GM23248 (cell line): Measurements from ENCODE around the gene ZNF483. TPM values are rescaled to one million over a fixed set of nuclear protein-coding genes. Genes with fewer than 3 reads are reported as not detected.
"Not testable (repeated sequence)": the region's sequence is repeated elsewhere in the genome, so short reads cannot be mapped to it uniquely, and the experiment has no call there.

Source experiments
- DNase-seq: peaks from one replicate; pipeline ENCODE4 v3.0.0-alpha.2; 2015
- H2AFZ ChIP-seq: fragments of 200-600 bp; sonication (generic); 2 replicates; pipeline ENCODE4 v1.6.1; 2016; ENCODE audit warnings: antibody characterized with exemption
- H3F3A ChIP-seq: fragments of 200-600 bp; sonication (generic); 2 replicates; pipeline ENCODE4 v1.6.1; 2016; ENCODE audit warnings: mild to moderate bottlenecking, antibody characterized with exemption, mixed run types; ENCODE audit not compliant: insufficient read depth
- H3K27ac ChIP-seq: fragments of 200-600 bp; sonication (generic); 2 replicates; pipeline ENCODE4 v1.5.1; 2016; ENCODE audit warnings: mild to moderate bottlenecking
- H3K27me3 ChIP-seq: fragments of 200-600 bp; sonication (generic); replicated peaks from 2 replicates; pipeline ENCODE4 v1.6.1; 2016; ENCODE audit warnings: mild to moderate bottlenecking; ENCODE audit not compliant: insufficient read depth
- H3K36me3 ChIP-seq: fragments of 200-600 bp; sonication (generic); 2 replicates; pipeline ENCODE4 v1.6.1; 2016; ENCODE audit warnings: low read depth, mild to moderate bottlenecking
- H3K4me1 ChIP-seq: fragments of 200-600 bp; sonication (generic); 2 replicates; pipeline ENCODE4 v1.6.1; 2016; ENCODE audit warnings: mild to moderate bottlenecking; ENCODE audit not compliant: insufficient read depth
- H3K4me2 ChIP-seq: fragments of 200-600 bp; sonication (generic); one replicate; pipeline ENCODE4 v1.6.1; 2016; ENCODE audit warnings: mild to moderate bottlenecking; ENCODE audit not compliant: unreplicated experiment
- H3K4me3 ChIP-seq: fragments of 200-600 bp; sonication (generic); 2 replicates; pipeline ENCODE4 v1.5.1; 2016; ENCODE audit warnings: mild to moderate bottlenecking
- H3K79me2 ChIP-seq: fragments of 200-600 bp; sonication (generic); 2 replicates; pipeline ENCODE4 v1.6.1; 2016; ENCODE audit warnings: mild to moderate bottlenecking; ENCODE audit not compliant: insufficient read depth
- H3K9ac ChIP-seq: fragments of 200-600 bp; sonication (generic); 2 replicates; pipeline ENCODE4 v1.6.1; 2016; ENCODE audit warnings: mild to moderate bottlenecking
- H3K9me2 ChIP-seq: fragments of 200-600 bp; sonication (generic); 2 replicates; pipeline ENCODE4 v1.6.1; 2016; ENCODE audit warnings: mixed run types, mild to moderate bottlenecking, moderate library complexity; ENCODE audit not compliant: insufficient read depth
- H3K9me3 ChIP-seq: fragments of 200-600 bp; sonication (generic); one replicate; pipeline ENCODE4 v1.6.1; 2017; ENCODE audit warnings: low read depth
- H4K20me1 ChIP-seq: fragments of 200-600 bp; sonication (generic); 2 replicates; pipeline ENCODE4 v1.6.0; 2016; ENCODE audit not compliant: insufficient read depth
- EZH2 ChIP-seq: fragments of 200-600 bp; sonication (generic); IDR thresholded peaks from 2 replicates; pipeline ENCODE4 v1.6.1; 2018; ENCODE audit warnings: antibody characterized with exemption, mild to moderate bottlenecking; ENCODE audit not compliant: insufficient read depth, poor library complexity, severe bottlenecking
- EZH2phosphoT487 ChIP-seq: fragments of 200-600 bp; sonication (generic); IDR thresholded peaks from 2 replicates; pipeline ENCODE4 v1.6.1; 2018; ENCODE audit warnings: antibody characterized with exemption, moderate library complexity, mild to moderate bottlenecking, low read depth; ENCODE audit not compliant: insufficient read depth
- WGBS, 2 experiments: methylation state at CpG; one replicate each; pipeline ENCODE4 v1.1.6; 2015 to 2017; ENCODE audit warnings: low lambda C conversion rate in 2 of 2, low coverage in 1 of 2; ENCODE audit errors: missing lambda C conversion rate in 2 of 2; 5-methylcytosine and 5-hydroxymethylcytosine counted together
- in situ Hi-C: fragments of 300-500 bp; cut with MboI; formaldehyde crosslinking; loops from 2 replicates; pipeline ENCODE4 v1.15.0; 2020
- polyA plus RNA-seq: library from polyadenylated mRNA; unstranded; fragments of >200 nt; fragmentation: Nextera tagmentation; extraction: Ambion mirVana; gene quantifications from 2 replicates; pipeline ENCODE4 v1.2.1, GENCODE V29; 2016
- total RNA-seq: library from RNA; depleted of rRNA; stranded (reverse); fragments of >200 nt; shearing (Covaris generic); gene quantifications from 2 replicates; pipeline ENCODE4 v1.2.3, GENCODE V29; 2014

The ZNF483 gene
- total and polyA plus RNA-seq, 2 experiments from 2014 or later = 0.32 to 0.49 TPM

GRCh38 chr9:111533099-111533790 is 8.3 kb downstream of the ZNF483 start:
- Histone ChIP-seq H3K27ac (no peak overlapping the region), H3K79me2 (no peaks in the 10 kb centered on the region), H3K9me3 (no peaks in the 10 kb centered on the region), H2AFZ (no peak overlapping the region), H3K4me3 (no peak overlapping the region), H3K9ac (no peak overlapping the region), H3K4me2 (no peak overlapping the region), H4K20me1 (no peaks in the 10 kb centered on the region), H3K27me3 (no peaks in the 10 kb centered on the region), H3K36me3 (0 out of 2 replicates have a peak, but pooled peaks cover 4% of the 10 kb centered on the region), H3K9me2 (no peaks in the 10 kb centered on the region), H3F3A (no peaks in the 10 kb centered on the region), H3K4me1 (no peaks in the 10 kb centered on the region)
- 72 to 80% methylated on average over 5 of the region's 5 CpGs for WGBS, 2 experiments
- peak; percentile 60 for DNase-seq
- in situ Hi-C loops = no loop called here
- TF ChIP-seq EZH2phosphoT487 (no peak), EZH2 (no peak)

GRCh38 chr9:111542497-111543254 is 17.7 kb downstream of the ZNF483 start:
- no peak overlapping the region for H3K4me3 ChIP-seq

GRCh38 chr9:111548623-111549022 is 23.6 kb downstream of the ZNF483 start:
- H3K4me3 ChIP-seq = no peak overlapping the region
- WGBS, 2 experiments = 85 to 88% methylated on average over 2 of the region's 2 CpGs
- in situ Hi-C loops = no loop called here
- DNase-seq = no peak
- no peak overlapping the region for H2AFZ ChIP-seq
- no peaks in the 10 kb centered on the region for H3K36me3 ChIP-seq
- H3F3A ChIP-seq = no peaks in the 10 kb centered on the region
- no peaks in the 10 kb centered on the region for H3K9me2 ChIP-seq
- no peak overlapping the region for H3K4me2 ChIP-seq
- TF ChIP-seq EZH2 = no peak
- TF ChIP-seq EZH2phosphoT487 = no peak
- no peaks in the 10 kb centered on the region for H3K79me2 ChIP-seq
- H3K27ac ChIP-seq = no peak overlapping the region
- peaks cover 24% of the 10 kb centered on the region for H3K9me3 ChIP-seq
- no peaks in the 10 kb centered on the region for H3K4me1 ChIP-seq
- no peaks in the 10 kb centered on the region for H4K20me1 ChIP-seq
- no peak overlapping the region for H3K9ac ChIP-seq
- no peaks in the 10 kb centered on the region for H3K27me3 ChIP-seq

More at GRCh38 chr9:111542497-111543254, 17.7 kb downstream of the ZNF483 start:
- 72 to 82% methylated on average over 11 of the region's 11 CpGs for WGBS, 2 experiments
- H3K79me2 ChIP-seq = no peaks in the 10 kb centered on the region
- no peak overlapping the region for H3K4me2 ChIP-seq
- no peak overlapping the region for H2AFZ ChIP-seq
- H3F3A ChIP-seq = peaks cover 4% of the 10 kb centered on the region; the same call in 1 of the 2 replicates
- in situ Hi-C loops = no loop called here
- peaks cover 25% of the 10 kb centered on the region for H3K9me3 ChIP-seq
- H3K9ac ChIP-seq = no peak overlapping the region
- no peak overlapping the region for H3K27ac ChIP-seq
- no peaks in the 10 kb centered on the region for H3K4me1 ChIP-seq
- no peaks in the 10 kb centered on the region for H3K9me2 ChIP-seq
- TF ChIP-seq EZH2 = no peak
- TF ChIP-seq EZH2phosphoT487 = no peak
- H4K20me1 ChIP-seq = no peaks in the 10 kb centered on the region
- no peaks in the 10 kb centered on the region for H3K27me3 ChIP-seq
- DNase-seq = no peak
- no peaks in the 10 kb centered on the region; the same call in 1 of the 2 replicates for H3K36me3 ChIP-seq

GRCh38 chr9:111555425-111555824 is 30.4 kb downstream of the ZNF483 start:
- WGBS, 2 experiments = 84 to 95% methylated on average over 2 of the region's 2 CpGs
- DNase-seq, H2AFZ ChIP-seq, H3K36me3 ChIP-seq, H3K4me2 ChIP-seq, H3F3A ChIP-seq, H3K27me3 ChIP-seq, H3K79me2 ChIP-seq, in situ Hi-C loops, H4K20me1 ChIP-seq, H3K9ac ChIP-seq, H3K9me2 ChIP-seq, H3K27ac ChIP-seq, H3K9me3 ChIP-seq, H3K4me3 ChIP-seq, H3K4me1 ChIP-seq: not testable (repeated sequence)
